NCI-H2227 (cell line): Measurements from ENCODE around the gene TRMT1.
A peak's percentile ranks its signal among the peaks of the same experiment; 100 is the strongest.

ENCODE experiments used
- DNase-seq: peaks from one replicate; lab custom pipeline; 2025; ENCODE audit not compliant: unreplicated experiment; lab: John Stamatoyannopoulos, UW

The TRMT1 gene

GRCh38 chr19:13057147-13057572 is 59.4 kb downstream of the TRMT1 start:
- DNase-seq, result peak; percentile 29

GRCh38 chr19:13056052-13056660 is 60.4 kb downstream of the TRMT1 start:
- DNase-seq, result no peak

GRCh38 chr19:13055213-13056051 is 61.1 kb downstream of the TRMT1 start:
- no peak for DNase-seq
